Lower lobe of right lung (tissue), 2 donors: ENCODE results near the gene MMP17. TPM values are rescaled to one million over a fixed set of nuclear protein-coding genes. Genes with fewer than 3 reads are reported as not detected.
"Not testable (repeated sequence)": the region's sequence is repeated elsewhere in the genome, so short reads cannot be mapped to it uniquely, and the experiment has no call there.

ENCODE experiments used
- ATAC-seq, 2 donors: fragments of 200-7000 bp; cut with Tn5 transposase; one replicate each; pipeline ENCODE4 v1.9.1; 2020 to 2022; ENCODE audit warnings: mild to moderate bottlenecking in 2 of 2, moderate library complexity in 2 of 2
- DNase-seq: peaks from one replicate; pipeline ENCODE4 v3.0.0-alpha.2; 2020
- H3K27ac ChIP-seq: fragments of 200-600 bp; one replicate; pipeline ENCODE4 v1.8.0; 2022
- H3K27me3 ChIP-seq: fragments of 200-600 bp; one replicate; pipeline ENCODE4 v1.8.0; 2022; ENCODE audit warnings: low read depth
- H3K36me3 ChIP-seq: fragments of 200-600 bp; one replicate; pipeline ENCODE4 v1.8.0; 2022; ENCODE audit warnings: mild to moderate bottlenecking
- H3K4me1 ChIP-seq: fragments of 200-600 bp; one replicate; pipeline ENCODE4 v1.8.0; 2022
- H3K4me3 ChIP-seq: fragments of 200-600 bp; one replicate; pipeline ENCODE4 v1.8.0; 2022; ENCODE audit warnings: mild to moderate bottlenecking
- H3K9me3 ChIP-seq: fragments of 200-600 bp; one replicate; pipeline ENCODE4 v1.8.0; 2022
- intact Hi-C: fragments of 100-400 bp; cut with DNase I; formaldehyde crosslinking; loops from one replicate; pipeline ENCODE4 v1.11.0; 2022
- total RNA-seq: library from RNA; stranded (reverse); fragmentation: NEBNext Ultra II Directional; extraction: Animal tissue kit (Norgen Biotek cat#: 25700); gene quantifications from one replicate; pipeline ENCODE4 v1.2.1, GENCODE V29; 2021
- TF ChIP-seq, protein P1 (sequence below): fragments of 200-600 bp; IDR thresholded peaks from one replicate; pipeline ENCODE4 v1.8.0; 2022; ENCODE audit warnings: antibody characterized with exemption, mild to moderate bottlenecking
- donor health status: DM: no; HTN: yes; CAD: no; lungs with severe emphysema.

MMP17 gene
- total RNA-seq, 1 donor from 2014 or later, result 2.5 TPM

DNA sequence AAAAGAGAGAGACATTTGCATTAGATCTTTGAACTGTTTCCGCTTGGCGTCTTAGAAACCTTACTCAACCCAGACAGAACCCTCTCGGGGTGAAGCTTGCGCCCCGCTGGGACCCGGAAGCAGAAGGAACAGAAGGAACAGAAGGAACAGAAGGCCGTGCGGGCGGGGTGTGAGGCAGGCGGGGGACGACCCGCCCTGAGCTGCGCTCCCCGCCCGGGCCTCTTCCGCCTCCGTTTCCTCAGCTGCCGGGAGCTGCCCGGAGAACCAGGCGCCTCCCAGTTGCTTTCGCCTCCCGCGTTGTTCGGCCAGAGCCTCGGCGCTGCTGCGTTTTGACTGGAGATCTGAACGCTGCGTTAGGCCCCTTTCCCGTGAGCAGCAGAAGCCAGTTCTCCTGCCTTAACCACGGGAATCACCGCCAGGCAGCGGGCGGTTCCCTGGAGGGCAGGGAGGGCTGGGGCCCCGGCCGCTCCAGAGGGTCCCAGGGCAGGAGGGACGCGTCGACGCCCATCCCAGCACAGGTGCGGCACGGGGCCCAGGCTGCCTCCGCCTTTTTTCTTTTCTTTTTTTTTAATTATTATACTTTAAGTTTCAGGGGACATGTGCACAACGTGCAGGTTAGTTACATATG, 19.3 kb upstream of the MMP17 start:
- DNase-seq (no peak), ATAC-seq (peak; percentile 59 to 79)
- TF ChIP-seq, protein P1, sequence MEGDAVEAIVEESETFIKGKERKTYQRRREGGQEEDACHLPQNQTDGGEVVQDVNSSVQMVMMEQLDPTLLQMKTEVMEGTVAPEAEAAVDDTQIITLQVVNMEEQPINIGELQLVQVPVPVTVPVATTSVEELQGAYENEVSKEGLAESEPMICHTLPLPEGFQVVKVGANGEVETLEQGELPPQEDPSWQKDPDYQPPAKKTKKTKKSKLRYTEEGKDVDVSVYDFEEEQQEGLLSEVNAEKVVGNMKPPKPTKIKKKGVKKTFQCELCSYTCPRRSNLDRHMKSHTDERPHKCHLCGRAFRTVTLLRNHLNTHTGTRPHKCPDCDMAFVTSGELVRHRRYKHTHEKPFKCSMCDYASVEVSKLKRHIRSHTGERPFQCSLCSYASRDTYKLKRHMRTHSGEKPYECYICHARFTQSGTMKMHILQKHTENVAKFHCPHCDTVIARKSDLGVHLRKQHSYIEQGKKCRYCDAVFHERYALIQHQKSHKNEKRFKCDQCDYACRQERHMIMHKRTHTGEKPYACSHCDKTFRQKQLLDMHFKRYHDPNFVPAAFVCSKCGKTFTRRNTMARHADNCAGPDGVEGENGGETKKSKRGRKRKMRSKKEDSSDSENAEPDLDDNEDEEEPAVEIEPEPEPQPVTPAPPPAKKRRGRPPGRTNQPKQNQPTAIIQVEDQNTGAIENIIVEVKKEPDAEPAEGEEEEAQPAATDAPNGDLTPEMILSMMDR, result no peak
- Histone ChIP-seq H3K27ac (peak overlapping the region; percentile 64), H3K4me1 (peaks cover 7% of the 10 kb centered on the region), H3K4me3 (peak overlapping the region; percentile 48), H3K9me3 (no peaks in the 10 kb centered on the region), H3K36me3 (no peaks in the 10 kb centered on the region), H3K27me3 (no peaks in the 10 kb centered on the region)
- intact Hi-C loops, result no loop called here

DNA sequence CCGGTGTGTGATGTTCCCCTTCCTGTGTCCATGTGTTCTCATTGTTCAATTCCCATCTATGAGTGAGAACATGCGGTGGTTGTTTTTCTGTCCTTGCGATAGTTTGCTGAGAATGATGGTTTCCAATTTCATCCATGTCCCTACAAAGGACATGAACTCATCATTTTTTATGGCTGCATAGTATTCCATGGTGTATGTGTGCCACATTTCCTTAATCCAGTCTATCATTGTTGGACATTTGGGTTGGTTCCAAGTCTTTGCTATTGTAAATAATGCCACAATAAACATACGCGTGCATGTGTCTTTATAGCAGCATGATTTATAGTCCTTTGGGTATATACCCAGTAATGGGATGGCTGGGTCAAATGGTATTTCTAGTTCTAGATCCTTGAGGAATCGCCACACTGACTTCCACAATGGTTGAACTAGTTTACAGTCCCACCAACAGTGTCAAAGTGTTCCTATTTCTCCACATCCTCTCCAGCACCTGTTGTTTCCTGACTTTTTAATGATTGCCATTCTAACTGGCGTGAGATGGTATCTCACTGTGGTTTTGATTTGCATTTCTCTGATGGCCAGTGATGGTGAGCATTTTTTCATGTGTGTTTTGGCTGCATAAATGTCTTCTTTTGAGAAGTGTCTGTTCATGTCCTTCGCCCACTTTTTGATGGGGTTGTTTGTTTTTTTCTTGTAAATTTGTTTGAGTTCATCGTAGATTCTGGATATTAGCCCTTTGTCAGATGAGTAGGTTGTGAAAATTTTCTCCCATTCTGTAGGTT, 18.5 kb upstream of the MMP17 start:
- intact Hi-C loops, ATAC-seq, H3K4me3 ChIP-seq, H3K36me3 ChIP-seq, H3K27ac ChIP-seq, H3K27me3 ChIP-seq, H3K4me1 ChIP-seq, DNase-seq, H3K9me3 ChIP-seq: not testable (repeated sequence)

DNA sequence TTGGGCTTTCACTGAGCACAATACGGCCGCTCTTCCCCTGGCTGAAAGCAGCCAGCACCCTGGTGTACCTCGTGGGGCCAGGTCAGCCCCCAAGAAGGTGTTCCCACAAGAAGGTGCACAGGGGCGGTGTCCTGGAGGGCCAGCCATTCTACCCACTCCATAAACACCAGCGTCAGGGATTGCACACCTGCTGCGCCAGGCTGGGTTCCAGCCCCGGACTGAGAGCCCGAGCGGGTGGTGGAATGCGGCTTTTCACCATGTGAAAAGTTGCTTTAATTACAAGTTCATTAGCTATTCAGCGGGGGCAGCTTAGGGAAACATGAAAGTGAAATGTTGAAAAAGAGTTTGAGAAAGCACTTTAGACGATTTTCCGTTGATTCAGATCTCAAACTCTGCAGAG, 17.5 kb upstream of the MMP17 start:
- ATAC-seq (no peak), DNase-seq (no peak)
- Histone ChIP-seq H3K36me3 (no peaks in the 10 kb centered on the region), H3K4me1 (no peaks in the 10 kb centered on the region), H3K4me3 (no peak overlapping the region), H3K9me3 (no peaks in the 10 kb centered on the region), H3K27ac (no peak overlapping the region), H3K27me3 (no peaks in the 10 kb centered on the region)
- intact Hi-C loops, result no loop called here
- TF ChIP-seq, protein P1, result no peak

DNA sequence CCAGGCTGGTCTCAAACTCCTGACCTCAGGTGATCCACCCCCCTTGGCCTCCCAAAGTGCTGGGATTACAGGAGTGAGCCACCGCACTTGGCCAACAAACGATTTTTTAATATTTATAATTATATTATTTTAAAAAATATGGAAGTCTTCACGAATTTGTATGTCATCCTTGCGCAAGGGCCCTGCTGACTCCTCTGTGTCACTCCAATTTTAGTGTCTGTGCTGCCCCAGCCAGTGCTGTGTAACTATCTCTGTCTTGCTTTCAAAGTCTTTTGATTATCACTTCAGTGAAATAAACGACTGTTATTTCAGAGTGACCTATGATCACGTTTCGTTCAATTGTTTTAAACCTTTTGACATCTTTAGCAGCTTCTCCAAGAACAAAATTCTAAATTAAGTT, 13.1 kb upstream of the MMP17 start:
- Histone ChIP-seq H3K4me3 (no peak overlapping the region), H3K27ac (no peak overlapping the region), H3K27me3 (no peaks in the 10 kb centered on the region), H3K36me3 (no peaks in the 10 kb centered on the region), H3K4me1 (no peaks in the 10 kb centered on the region), H3K9me3 (no peaks in the 10 kb centered on the region)
- intact Hi-C loops, result no loop called here
- ATAC-seq (no peak), DNase-seq (no peak)
- TF ChIP-seq, protein P1, result no peak

GRCh38 chr12:131816495-131816894, 11.7 kb upstream of the MMP17 start:
- intact Hi-C loops, result no loop called here
- H3K27me3 ChIP-seq, result no peaks in the 10 kb centered on the region
- no peak for DNase-seq
- no peaks in the 10 kb centered on the region for H3K9me3 ChIP-seq
- no peak overlapping the region for H3K4me3 ChIP-seq
- TF ChIP-seq, protein P1, result no peak
- H3K36me3 ChIP-seq, result no peaks in the 10 kb centered on the region
- no peaks in the 10 kb centered on the region for H3K4me1 ChIP-seq
- no peak overlapping the region for H3K27ac ChIP-seq
- no peak for ATAC-seq

- no peak for ATAC-seq
- Histone ChIP-seq H3K4me1 (no peaks in the 10 kb centered on the region), H3K4me3 (no peak overlapping the region)
Observed at GRCh38 chr12:131817241-131817640, 11.0 kb upstream of the MMP17 start.

More at GRCh38 chr12:131817241-131817640, 11.0 kb upstream of the MMP17 start:
- TF ChIP-seq, protein P1, result no peak
- DNase-seq, result no peak
- Histone ChIP-seq H3K27ac (no peak overlapping the region), H3K27me3 (no peaks in the 10 kb centered on the region), H3K9me3 (no peaks in the 10 kb centered on the region), H3K36me3 (no peaks in the 10 kb centered on the region)
- intact Hi-C loops, result no loop called here
